Adrenal gland (tissue), 19 donors: ENCODE measurements around the gene VCX3B. TPM values are rescaled to one million over a fixed set of nuclear protein-coding genes. Genes with fewer than 3 reads are reported as not detected.
"Not testable (repeated sequence)": the region's sequence is repeated elsewhere in the genome, so short reads cannot be mapped to it uniquely, and the experiment has no call there.

ENCODE experiments used
- DNase-seq, 7 donors: peaks; one replicate each; pipeline ENCODE4 v3.0.0-alpha.2; 2019 to 2020
- H3K27ac ChIP-seq, 5 donors: fragments of 200-600 bp; sonication (generic) in 4 of 5; 1 replicate in 3 of 5; 2 replicates in 2 of 5; pipeline versions ENCODE4 v1.5.1 to v1.8.0; 2016 to 2020; ENCODE audit warnings: mild to moderate bottlenecking in 1 of 5
- H3K27me3 ChIP-seq: fragments of 200-600 bp; 2 replicates; pipeline ENCODE4 v1.8.0; 2021
- H3K36me3 ChIP-seq, 2 donors: fragments of 200-600 bp; replicated peaks in 1 of 2; 1 replicate in 1 of 2; 2 replicates in 1 of 2; pipeline versions ENCODE4 v1.5.1 to v1.8.0; 2018 to 2022
- H3K4me1 ChIP-seq, 2 donors: fragments of 200-600 bp; replicated peaks in 1 of 2; 1 replicate in 1 of 2; 2 replicates in 1 of 2; pipeline versions ENCODE4 v1.5.1 to v1.8.0; 2018 to 2021
- H3K4me3 ChIP-seq, 4 donors: fragments of 200-600 bp; sonication (generic) in 3 of 4; one replicate each; pipeline ENCODE4 v1.5.1; 2016 to 2018
- H3K9me3 ChIP-seq, 3 donors: fragments of 200-600 bp; sonication (generic) in 1 of 3; replicated peaks in 1 of 3; 1 replicate in 2 of 3; 2 replicates in 1 of 3; pipeline versions ENCODE4 v1.5.1 to v1.8.0; 2016 to 2021
- POLR2A ChIP-seq, 2 donors: fragments of 450-650 bp; IDR thresholded peaks; one replicate each; pipeline ENCODE4 v1.6.1; 2017; ENCODE audit warnings: antibody characterized with exemption in 2 of 2, mild to moderate bottlenecking in 2 of 2, moderate library complexity in 1 of 2
- WGBS, 4 donors: extraction: QIAGEN DNeasy Blood & Tissue Kit in 2 of 4; methylation state at CpG; one replicate each; pipeline versions ENCODE4 v1.1.5 to v1.1.7; 2013 to 2017; 5-methylcytosine and 5-hydroxymethylcytosine counted together
- intact Hi-C, 2 donors: fragments of 100-400 bp; cut with DNase I; formaldehyde crosslinking; loops; one replicate each; pipeline versions ENCODE4 v1.14.1 to v1.15.0; 2022 to 2023
- long read RNA-seq, 10 donors: library from polyadenylated mRNA in 3 of 10; unstranded in 2 of 10; stranded (forward) in 1 of 10; transcript quantifications; one replicate each; pipeline ENCODE4 v2.0.0 and lab custom pipeline, GENCODE V29; 2021 to 2026
- polyA plus RNA-seq, 3 donors: library from polyadenylated mRNA; stranded (reverse); fragments of 200-250 nt in 2 of 3; fragments of 350-450 nt in 1 of 3; fragmentation: Illumina TruSeq in 1 of 3; extraction: RNeasy Lipid Tissue Mini Kit (QIAGEN cat#74804) in 1 of 3; gene quantifications; one replicate each; pipeline ENCODE4 v1.2.3, GENCODE V29; 2013 to 2014
- total RNA-seq, 9 donors: library from RNA; depleted of rRNA in 4 of 9; stranded (reverse); fragments of >200 nt in 4 of 9; fragments of 120-200 nt in 1 of 9; fragmentation: NEBNext Ultra II Directional in 1 of 9; extraction: Animal tissue kit (Norgen Biotek cat#: 25700) in 1 of 9; gene quantifications; one replicate each; pipeline versions ENCODE4 v1.1.0 to v1.2.4, GENCODE V29; 2013 to 2023
- TF ChIP-seq, protein P1 (sequence below), 6 experiments: fragments of 450-650 bp in 4 of 6; fragments of 200-600 bp in 2 of 6; sonication (generic) in 1 of 6; IDR thresholded peaks; 1 replicate in 5 of 6; 2 replicates in 1 of 6; pipeline versions ENCODE4 v1.5.1 to v1.8.0; 2016 to 2021; ENCODE audit warnings: antibody characterized with exemption in 6 of 6, mild to moderate bottlenecking in 2 of 6, moderate library complexity in 1 of 6
- donor health status: healthy with polysubstance abuse.
- donor health status: Bipolar disorder and iron deficiency.
- donor health status: DM: yes; HTN: yes; CAD: no.
- donor health status: DM: no; HTN: no; CAD: no.
- donor health status: DM: no; HTN: no; CAD: no.
- donor health status: DM: yes; HTN: yes; CAD: no.

Gene VCX3B
- total RNA-seq (not detected), polyA plus RNA-seq (1 to 10 TPM in 2 of 3 donors, not detected in 1; 1.0 to 1.1 TPM)
- long read RNA-seq, donor 1, result 0 reads
- long read RNA-seq, donor 2, result 0 reads
- long read RNA-seq, donor 3, result 0 reads
- long read RNA-seq, donor 4, result 0 reads
- long read RNA-seq, donor 5, result 0 reads
- long read RNA-seq, donor 6, result 0 reads
- long read RNA-seq, donor 7, result 0 reads
- long read RNA-seq, donor 8, result 0 reads
- long read RNA-seq, donor 9, result 0 reads
- long read RNA-seq, donor 10, result 0 reads

DNA sequence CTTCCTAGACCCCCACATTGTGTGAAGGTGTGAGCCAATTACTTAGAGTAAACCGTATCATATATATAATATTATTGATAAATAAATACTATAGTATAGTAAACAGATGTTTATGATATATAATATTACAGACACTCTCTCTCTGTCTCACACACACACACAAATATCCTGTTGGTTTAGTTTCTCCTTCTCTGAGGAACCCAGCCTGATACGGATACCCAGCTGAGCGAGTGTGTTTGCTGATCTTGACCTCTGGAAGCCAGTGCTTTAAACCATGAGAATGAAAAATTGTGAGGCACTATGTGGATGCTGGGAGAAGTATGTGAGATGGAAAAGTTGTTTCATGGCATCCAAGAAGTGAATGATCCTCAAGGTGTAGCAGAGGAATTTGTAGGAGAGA lies at the start of gene VCX3B:
Gene VCX3B, plus strand, starts transcription at position 301 of the 400 bp plus-strand sequence. CDS start 621 bp downstream, outside the sequence.
- H3K9me3 ChIP-seq, H3K4me3 ChIP-seq, H3K4me1 ChIP-seq, DNase-seq, intact Hi-C loops, H3K36me3 ChIP-seq, H3K27ac ChIP-seq, H3K27me3 ChIP-seq: not testable (repeated sequence)
- 61 to 95% (median 80%) methylated on average over 3 of the region's 3 CpGs for WGBS, 4 donors

DNA sequence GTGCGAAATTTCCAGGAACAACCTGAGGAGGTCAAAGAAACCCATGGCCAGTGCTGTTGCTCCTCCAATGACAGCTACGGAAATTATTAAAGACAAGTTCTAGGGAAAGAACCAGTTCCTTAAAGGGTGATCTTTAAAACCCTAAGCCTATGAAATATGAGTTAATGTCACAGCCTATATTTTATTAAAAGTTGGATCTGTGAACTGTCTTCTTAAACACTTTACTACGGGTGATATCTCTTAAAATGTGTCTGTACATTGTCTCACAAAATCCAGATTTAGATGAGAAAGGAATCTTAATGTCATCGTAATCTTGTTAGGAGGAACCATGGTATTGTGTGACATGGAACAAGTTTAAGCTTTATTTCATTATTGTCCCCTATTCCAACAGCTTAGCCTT lies 46.3 kb upstream of the VCX3B start:
- H3K36me3 ChIP-seq, result no peaks in the 10 kb centered on the region
- H3K4me3 ChIP-seq, result no peak overlapping the region
- H3K27ac ChIP-seq, result no peak overlapping the region
- H3K27me3 ChIP-seq, result no peaks in the 10 kb centered on the region
- no peak for DNase-seq
- intact Hi-C loops, result no loop called here
- no peaks in the 10 kb centered on the region for H3K4me1 ChIP-seq
- WGBS, 4 donors, result 80 to 87% (median 85%) methylated on average over 4 of the region's 4 CpGs
- no peaks in the 10 kb centered on the region for H3K9me3 ChIP-seq
- TF ChIP-seq POLR2A (IDR thresholded peaks at IDR 0.05), result no peak
- TF ChIP-seq, protein P1, sequence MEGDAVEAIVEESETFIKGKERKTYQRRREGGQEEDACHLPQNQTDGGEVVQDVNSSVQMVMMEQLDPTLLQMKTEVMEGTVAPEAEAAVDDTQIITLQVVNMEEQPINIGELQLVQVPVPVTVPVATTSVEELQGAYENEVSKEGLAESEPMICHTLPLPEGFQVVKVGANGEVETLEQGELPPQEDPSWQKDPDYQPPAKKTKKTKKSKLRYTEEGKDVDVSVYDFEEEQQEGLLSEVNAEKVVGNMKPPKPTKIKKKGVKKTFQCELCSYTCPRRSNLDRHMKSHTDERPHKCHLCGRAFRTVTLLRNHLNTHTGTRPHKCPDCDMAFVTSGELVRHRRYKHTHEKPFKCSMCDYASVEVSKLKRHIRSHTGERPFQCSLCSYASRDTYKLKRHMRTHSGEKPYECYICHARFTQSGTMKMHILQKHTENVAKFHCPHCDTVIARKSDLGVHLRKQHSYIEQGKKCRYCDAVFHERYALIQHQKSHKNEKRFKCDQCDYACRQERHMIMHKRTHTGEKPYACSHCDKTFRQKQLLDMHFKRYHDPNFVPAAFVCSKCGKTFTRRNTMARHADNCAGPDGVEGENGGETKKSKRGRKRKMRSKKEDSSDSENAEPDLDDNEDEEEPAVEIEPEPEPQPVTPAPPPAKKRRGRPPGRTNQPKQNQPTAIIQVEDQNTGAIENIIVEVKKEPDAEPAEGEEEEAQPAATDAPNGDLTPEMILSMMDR (IDR thresholded peaks at IDR 0.05), result no peak

DNA sequence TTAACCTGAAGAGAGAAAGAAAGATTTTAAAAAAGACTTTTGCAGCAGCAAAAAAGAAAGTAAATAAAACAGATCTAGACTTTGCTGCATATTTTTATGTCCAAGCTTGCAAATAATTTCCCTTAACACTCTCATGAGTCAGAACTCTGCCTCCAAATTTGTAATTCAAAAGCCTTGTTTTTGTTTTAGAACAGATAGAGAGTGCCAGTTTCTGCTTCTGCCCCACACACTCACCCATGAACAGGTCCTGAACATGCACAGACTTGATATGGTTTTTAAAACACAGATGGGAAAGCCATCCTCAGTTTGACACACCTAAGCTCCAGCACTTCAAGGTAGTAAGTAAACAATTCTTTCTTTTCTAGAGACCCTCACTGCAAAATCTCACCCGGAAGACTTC lies 39.7 kb upstream of the VCX3B start:
- intact Hi-C loops, result no loop called here
- Histone ChIP-seq H3K27me3 (no peaks in the 10 kb centered on the region), H3K9me3 (no peaks in the 10 kb centered on the region), H3K36me3 (no peaks in the 10 kb centered on the region), H3K27ac (no peak overlapping the region), H3K4me1 (no peaks in the 10 kb centered on the region), H3K4me3 (no peak overlapping the region)
- 38 to 50% (median 47%) methylated on average over 1 of the region's 1 CpG for WGBS, 4 donors
- TF ChIP-seq, protein P1 (IDR thresholded peaks at IDR 0.05), result no peak
- TF ChIP-seq POLR2A (IDR thresholded peaks at IDR 0.05), result no peak
- no peak for DNase-seq

DNA sequence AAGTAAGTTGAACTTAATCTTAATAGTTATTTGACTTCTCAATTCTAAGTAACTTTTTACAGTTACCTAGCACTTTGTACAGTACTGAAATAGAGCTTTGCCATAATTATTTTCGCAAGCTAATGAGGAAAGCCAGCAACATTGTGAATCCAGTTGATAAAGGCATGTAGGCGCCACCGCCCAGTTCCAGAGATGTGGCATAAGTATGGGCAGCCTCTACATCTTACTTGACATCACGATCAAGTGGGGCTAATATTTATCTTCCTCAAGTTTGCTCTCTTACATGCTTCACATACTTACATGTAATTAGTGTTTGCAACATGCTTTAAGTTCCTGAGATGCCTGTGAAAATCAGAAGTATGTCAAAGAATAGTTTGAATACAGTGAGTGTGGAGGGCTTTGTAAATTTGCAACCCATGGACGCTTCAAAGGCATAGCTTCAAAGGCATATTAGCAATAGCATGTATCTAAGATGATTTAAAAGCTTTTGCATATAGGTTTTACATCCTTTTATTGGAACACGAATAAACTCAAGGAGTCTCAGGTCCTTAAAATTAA lies 34.9 kb upstream of the VCX3B start:
- no peaks in the 10 kb centered on the region for H3K27me3 ChIP-seq
- H3K27ac ChIP-seq, result no peak overlapping the region
- no peaks in the 10 kb centered on the region for H3K36me3 ChIP-seq
- TF ChIP-seq POLR2A (IDR thresholded peaks at IDR 0.05), result no peak
- TF ChIP-seq, protein P1 (IDR thresholded peaks at IDR 0.05), result no peak
- H3K4me3 ChIP-seq, result no peak overlapping the region
- intact Hi-C loops, result no loop called here
- WGBS, 4 donors, result 74 to 84% (median 81%) methylated on average over 6 of the region's 6 CpGs
- no peaks in the 10 kb centered on the region for H3K9me3 ChIP-seq
- H3K4me1 ChIP-seq, result no peaks in the 10 kb centered on the region
- no peak for DNase-seq

DNA sequence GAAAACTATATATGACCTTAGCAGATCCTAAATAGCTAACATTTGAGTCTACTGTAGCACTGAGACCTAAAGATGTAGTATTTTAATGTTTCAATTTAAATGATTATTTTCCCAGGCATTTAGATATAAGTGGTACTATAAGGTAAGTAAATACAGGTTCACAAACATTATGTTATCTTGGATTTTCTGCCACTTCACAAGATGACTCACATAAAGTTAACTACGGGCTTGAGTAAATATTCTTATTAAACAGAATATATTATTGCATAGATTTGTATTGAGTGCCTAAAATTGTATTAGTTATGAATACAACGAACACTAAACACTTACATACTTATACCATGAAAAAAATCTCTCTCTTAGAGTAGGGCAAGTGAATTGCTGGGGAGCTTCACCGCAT lies 34.2 kb upstream of the VCX3B start:
- no peak for DNase-seq
- no peak overlapping the region for H3K4me3 ChIP-seq
- intact Hi-C loops, result no loop called here
- H3K4me1 ChIP-seq, result no peaks in the 10 kb centered on the region
- no peaks in the 10 kb centered on the region for H3K36me3 ChIP-seq
- 65 to 82% (median 79%) methylated on average over 3 of the region's 3 CpGs for WGBS, 4 donors
- TF ChIP-seq, protein P1 (IDR thresholded peaks at IDR 0.05), result no peak
- no peak for TF ChIP-seq POLR2A (IDR thresholded peaks at IDR 0.05)
- H3K27ac ChIP-seq, result no peak overlapping the region
- no peaks in the 10 kb centered on the region for H3K9me3 ChIP-seq
- H3K27me3 ChIP-seq, result no peaks in the 10 kb centered on the region
